ENCODE data around the gene HGFAC.

The HGFAC gene

DNA sequence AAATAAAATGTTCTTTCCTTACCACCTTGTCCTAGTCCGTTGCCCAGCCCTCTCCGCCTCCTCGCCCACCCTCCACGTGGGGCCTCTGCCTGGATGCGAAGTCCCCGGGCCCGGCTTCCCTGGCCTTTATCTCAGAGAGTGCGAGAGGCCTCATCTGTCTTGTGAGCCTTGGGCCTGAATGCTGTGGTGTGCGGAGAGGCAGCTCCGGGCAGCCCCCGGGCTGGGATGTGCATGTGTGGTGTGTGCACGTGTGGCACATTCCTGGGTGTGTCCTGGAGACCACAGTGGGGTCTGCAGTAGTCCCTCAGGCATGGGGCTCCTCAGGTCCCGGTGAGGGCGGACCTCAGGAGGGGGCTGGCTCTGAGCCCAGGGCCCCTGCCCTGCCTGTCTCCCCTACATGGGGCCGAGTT is 52.7 kb downstream of the HGFAC start:
- no peak overlapping the region for H3K4me3 ChIP-seq (replicated peaks; ENCODE audit: low read depth, low read length)
- no peak for TF ChIP-seq CTCF (IDR thresholded peaks at IDR 0.05; ENCODE audit: low read depth, low read length, missing control alignments)
- DNase-seq (ENCODE audit: extremely low read depth, low read depth), result no peak

DNA sequence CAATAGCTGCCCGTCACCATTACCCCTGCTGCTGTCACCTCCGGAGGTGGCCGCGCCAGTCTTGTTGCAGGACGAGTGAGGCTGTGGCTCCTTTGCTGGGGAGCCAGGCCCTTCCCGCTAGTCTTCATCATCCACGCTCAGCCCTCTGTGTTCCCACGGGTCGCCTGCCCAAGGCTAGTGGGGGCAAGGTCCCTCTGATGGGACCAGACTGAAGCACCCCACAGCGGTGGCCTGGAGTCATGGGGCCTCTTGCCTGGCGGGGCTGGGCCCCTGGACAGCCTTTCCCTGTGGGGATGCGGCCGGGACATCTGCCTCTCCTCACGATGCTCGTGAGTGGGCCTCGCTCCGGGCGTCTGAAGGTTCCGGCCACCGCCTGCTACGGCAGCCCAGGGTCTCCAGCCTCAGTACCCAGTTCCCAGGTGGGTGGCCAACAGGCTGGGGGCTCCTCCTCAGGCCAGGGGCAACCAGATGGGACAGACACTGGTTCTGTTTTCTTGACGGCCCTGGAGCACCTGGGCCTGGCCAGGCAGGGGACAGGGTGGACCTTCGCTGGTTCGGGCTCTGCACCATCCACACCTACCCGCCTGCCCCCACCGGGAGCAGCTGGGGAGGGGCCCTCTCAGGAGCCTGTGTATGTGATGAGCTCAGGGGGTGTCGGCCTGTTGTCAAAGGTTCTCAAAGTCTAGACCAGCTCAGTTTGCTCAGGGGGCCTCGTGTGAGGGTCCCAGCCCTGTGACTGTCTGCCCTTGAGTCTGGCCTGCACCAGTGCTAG is 53.6 kb downstream of the HGFAC start:
- H3K4me3 ChIP-seq (replicated peaks; ENCODE audit: low read depth, low read length), result no peak overlapping the region
- DNase-seq (ENCODE audit: extremely low read depth, low read depth), result no peak
- TF ChIP-seq CTCF (IDR thresholded peaks at IDR 0.05; ENCODE audit: low read depth, low read length, missing control alignments), result no peak

- no peak for DNase-seq (ENCODE audit: extremely low read depth, low read depth)
- no peak for TF ChIP-seq CTCF (IDR thresholded peaks at IDR 0.05; ENCODE audit: low read depth, low read length, missing control alignments)
- H3K4me3 ChIP-seq (replicated peaks; ENCODE audit: low read depth, low read length), result no peak overlapping the region
Observed at GRCh38 chr4:3496021-3496420, 54.3 kb downstream of the HGFAC start.

- H3K4me3 ChIP-seq (replicated peaks; ENCODE audit: low read depth, low read length), result no peak overlapping the region
- DNase-seq (ENCODE audit: extremely low read depth, low read depth), result no peak
- TF ChIP-seq CTCF (IDR thresholded peaks at IDR 0.05; ENCODE audit: low read depth, low read length, missing control alignments), result no peak
Observed at GRCh38 chr4:3497095-3497494, 55.3 kb downstream of the HGFAC start.

- no peak overlapping the region for H3K4me3 ChIP-seq (replicated peaks; ENCODE audit: low read depth, low read length)
- TF ChIP-seq CTCF (IDR thresholded peaks at IDR 0.05; ENCODE audit: low read depth, low read length, missing control alignments), result no peak
- DNase-seq (ENCODE audit: extremely low read depth, low read depth), result no peak
Observed at GRCh38 chr4:3497523-3498389, 56.0 kb downstream of the HGFAC start.

DNA sequence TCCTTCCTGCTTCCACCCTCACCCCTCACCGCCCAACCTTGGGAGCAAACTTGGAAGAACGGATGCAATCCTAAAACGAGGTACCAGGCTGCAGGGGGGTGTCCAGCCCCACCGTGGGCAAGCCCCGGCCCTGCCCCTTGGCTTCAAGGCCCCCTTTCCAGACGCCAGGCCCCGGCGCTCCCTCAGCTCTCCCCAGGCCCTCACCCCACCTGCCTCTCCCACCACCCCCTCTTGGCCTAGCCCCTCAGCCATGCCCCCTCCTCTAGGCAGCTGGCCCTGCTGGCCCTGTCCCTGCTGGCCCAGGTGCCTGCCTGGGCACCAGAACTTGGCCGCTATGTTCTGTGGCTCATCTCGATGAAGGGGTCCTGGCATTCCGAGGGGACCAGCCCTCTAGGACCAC is 56.6 kb downstream of the HGFAC start:
- no peak for TF ChIP-seq CTCF (IDR thresholded peaks at IDR 0.05; ENCODE audit: low read depth, low read length, missing control alignments)
- no peak for DNase-seq (ENCODE audit: extremely low read depth, low read depth)
- H3K4me3 ChIP-seq (replicated peaks; ENCODE audit: low read depth, low read length), result no peak overlapping the region
